CD4-positive, alpha-beta T cell treated with Interleukin-10 for 1 hour (primary cell): ENCODE data around the gene CYTH4.
"Not testable (repeated sequence)": the region's sequence is repeated elsewhere in the genome, so short reads cannot be mapped to it uniquely, and the experiment has no call there.

Source experiments
- DNase-seq: peaks from one replicate; pipeline ENCODE4 v3.0.0-alpha.2; 2020

Gene CYTH4

DNA sequence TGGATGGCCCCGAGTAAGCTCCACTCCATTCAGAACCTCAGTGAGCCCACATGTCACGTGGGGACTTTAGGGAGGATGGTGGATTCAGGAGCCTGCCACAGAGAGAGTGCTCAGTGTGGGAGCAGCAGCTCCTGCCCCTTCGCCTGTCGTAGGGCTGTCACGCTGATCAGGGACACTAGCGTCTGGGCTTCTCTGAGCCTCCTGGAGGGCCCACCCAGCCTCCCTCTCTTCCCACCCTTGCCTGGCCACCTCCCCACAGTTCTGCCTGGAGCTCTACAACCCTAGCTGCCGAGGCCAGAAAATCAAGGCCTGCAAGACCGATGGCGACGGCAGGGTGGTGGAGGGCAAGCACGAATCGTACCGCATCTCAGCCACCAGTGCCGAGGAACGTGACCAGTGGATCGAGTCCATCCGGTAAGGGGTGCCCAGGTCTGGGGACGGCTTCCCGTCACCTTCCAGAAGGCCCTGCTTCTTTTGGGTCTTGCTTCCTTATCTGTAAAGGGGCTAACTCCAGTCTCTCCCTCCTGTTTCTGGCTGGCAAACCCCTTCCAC is 29.5 kb downstream of the CYTH4 start:
- no peak for DNase-seq

DNA sequence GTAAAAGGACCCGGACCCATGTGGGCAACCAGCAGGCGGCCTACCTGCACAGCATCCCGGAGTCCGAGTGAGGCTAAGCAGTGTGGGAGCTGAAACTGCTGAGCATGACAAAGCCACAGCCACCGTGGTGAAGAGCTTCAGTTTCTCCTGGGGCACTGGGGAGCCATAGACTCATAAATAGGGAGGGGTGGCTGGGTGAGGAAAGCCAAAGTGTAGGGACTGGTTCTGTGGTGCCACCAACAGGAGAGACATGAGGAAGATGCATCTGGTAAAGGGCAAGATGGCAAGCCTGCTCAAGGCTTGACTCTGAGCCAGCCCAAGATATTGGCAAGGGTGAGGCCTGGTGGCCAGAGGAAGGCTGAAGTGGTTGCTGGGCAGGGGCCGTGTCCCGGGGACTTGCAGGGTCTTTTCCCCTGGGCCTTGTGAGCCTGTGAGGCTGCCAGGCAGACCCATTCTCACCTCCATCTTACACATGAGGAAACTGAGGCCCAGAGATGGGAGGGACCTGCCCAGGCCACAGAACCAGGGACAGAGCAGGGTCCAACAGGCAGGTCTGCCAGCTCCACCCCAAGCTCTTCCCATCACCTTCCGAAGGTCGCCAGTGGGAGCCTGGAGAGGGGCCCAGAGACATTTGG is 30.4 kb downstream of the CYTH4 start:
- DNase-seq, result no peak

DNA sequence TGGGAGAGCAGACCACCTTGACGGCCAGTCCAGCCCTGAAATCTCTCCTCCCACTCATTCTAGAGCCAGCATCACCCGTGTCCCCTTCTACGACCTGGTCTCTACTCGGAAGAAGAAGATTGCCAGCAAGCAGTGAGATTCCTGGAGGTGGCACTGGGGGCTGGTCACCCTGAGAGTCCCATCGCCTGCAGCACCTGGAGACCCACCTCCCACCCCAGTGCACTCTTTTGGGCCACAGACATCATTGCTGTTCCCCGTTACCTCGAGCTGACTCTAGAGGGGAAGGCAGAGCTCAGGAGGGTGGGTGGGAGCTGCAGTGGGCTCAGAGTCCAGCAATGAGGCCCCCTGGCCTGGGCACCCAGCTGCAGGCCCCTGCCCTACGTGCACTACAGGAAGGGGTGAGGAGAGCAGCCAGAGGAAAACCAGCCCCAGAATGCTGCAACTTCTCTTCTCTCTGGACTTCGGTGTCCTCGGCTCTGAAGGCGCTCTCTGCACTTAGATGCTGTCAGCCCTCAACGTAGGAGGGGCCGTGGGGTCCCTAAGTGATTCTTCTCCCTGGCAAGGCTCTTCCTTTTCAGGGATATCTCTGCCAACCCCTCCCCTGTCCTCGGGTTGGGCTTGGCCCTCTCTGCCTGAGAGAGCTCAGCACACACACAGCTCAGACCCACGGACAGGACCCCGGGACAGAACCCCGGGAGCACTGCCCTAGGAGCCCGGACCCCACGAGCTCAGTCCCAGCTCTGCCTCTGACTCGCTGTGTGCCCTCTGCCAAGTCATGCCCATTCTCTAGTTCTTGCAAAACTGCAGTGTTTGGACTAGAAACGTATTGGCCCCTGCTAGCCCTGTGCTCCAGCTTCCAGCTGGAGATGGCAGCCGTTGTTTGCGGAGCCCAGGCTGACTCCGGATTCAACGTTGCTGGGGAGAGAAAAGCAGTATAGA is 31.3 kb downstream of the CYTH4 start:
- no peak for DNase-seq

DNA sequence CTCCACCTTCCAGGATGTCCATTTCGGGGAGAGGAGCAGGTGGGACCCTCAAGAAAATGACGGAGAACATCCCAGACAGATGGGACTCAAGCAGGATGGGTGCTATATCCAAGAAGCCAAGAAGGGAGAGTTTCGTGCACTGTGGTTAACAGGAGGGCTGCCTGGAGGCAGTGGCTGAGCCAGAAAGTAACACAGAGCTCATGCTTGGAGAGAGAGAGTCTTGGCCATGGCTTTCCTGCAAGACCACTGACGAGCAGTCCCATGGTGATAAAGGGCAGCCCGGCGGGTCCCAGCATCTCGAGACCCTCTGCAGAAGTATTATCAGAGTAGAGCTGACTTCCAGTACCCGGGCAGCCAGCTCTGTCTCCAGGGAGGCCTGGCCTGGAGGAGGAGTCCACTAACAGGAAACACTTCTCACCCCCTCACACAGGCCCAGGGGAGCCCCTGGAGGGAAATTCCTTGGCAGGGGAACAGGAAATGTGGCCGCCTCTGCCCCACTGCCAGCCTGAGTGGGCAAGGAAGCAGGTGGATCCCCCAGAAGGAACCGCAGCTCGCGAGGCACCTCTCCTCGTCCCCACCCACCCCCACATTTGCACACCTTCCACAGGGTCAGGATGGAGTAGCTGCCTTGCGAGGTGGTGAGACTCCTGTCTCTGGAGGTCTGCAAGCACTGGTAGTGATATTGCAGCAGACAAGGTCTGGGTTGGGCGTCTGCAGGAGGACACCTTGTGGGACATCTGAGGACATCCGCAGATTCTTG is 32.2 kb downstream of the CYTH4 start:
- peak; percentile 62 for DNase-seq

DNA sequence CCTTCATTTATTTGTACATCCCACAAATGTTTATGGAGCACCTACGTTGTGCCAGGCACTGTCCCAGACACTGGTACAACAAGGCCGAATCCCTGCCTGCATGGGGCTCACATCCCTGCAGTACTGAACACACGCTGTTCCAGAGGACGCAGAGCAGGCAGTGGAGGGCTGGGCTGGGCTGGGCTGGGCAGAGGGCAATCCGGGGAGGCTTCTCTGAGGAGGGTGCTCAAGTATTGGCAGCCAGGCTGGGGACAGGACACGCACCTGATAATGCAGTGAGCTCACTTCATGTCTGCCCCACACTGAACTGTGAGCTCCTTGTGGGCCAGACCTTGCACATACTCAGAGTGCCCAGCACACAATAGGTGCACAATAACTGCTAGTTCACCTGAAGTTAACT is 34.1 kb downstream of the CYTH4 start:
- DNase-seq, result no peak

DNA sequence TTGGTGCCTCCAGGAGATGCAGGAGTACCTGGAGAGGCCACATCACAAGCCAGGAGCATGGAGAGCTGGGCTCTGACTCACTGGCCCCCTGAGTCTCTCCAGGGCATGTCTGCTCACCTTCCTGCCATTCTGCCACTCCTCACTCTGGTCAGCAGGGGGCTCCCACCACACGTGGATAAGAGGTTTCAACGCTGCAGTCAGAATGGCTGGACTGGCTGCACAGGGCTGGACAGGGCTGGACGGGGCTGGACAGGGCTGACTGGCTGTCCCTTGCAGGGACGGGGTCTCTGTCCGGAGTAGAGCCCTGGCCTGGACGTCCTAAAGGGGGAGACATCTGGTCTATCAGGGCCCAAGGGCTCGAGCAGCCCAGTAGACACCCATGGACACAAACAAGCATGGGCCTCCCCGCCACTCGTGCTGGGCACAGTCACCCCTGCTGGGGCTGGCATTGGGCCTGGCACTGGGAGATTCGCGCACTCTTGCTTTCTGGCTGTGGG is 34.6 kb downstream of the CYTH4 start:
- peak; percentile 77 for DNase-seq

DNA sequence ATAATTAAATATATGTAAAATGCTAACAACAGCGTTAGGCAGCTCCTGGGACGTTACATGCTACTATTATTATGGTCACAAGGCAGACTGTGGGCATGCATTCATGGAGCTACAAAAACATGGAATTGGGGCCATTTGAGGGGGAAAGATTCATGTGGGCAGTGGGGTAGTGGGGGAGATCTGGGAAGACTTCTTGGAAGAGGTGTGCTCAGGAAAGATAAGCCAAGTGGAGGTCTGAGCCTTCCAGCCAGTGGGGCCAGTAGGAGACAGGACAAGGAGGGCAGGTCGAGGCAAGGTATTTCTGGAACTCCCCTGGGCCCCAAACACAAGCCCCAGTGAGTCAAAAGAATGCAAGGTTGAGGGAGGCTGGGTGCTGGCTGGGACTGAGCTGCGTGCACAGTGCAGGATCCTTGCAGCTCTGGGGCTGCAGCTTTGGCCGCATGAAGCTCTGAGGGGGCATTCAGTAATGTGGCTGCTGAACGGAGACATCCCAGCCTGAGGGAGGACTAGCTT is 35.4 kb downstream of the CYTH4 start:
- no peak for DNase-seq

DNA sequence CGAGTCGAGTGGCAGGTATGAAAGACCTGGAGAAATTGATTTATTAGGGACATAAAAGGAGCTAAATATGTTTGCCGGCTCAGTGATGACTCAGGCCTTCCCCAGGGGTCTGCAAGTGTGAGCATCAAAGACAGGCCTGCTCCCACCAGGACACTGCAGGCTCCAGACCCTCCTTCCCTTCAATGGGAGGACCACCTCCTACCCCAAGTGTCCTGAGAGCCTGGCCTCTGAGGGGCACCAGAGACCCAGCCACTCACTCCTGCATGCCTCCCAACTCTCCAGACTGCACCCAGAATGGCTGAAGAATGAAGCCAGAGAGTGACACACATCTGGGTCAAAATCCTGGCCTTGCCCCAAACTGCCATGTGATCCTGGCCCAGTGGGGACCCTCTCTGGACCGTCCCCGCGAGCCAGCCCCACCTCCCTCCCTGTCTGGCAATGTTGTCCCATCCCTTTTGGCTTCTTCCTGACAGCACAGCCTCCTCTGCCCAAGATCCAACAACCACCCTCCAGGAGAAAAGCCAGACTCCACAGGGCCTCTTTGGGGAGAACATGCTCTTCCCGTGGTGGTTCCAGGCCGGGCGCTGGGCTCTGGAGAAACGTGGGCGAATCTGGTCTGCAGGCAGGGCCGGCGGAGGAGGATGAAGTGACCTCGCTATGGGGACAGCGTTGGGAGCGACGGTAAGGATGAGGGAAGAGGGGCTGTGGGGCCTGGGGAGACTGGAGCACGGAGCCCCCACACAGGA is 36.2 kb downstream of the CYTH4 start:
- DNase-seq, result no peak

DNA sequence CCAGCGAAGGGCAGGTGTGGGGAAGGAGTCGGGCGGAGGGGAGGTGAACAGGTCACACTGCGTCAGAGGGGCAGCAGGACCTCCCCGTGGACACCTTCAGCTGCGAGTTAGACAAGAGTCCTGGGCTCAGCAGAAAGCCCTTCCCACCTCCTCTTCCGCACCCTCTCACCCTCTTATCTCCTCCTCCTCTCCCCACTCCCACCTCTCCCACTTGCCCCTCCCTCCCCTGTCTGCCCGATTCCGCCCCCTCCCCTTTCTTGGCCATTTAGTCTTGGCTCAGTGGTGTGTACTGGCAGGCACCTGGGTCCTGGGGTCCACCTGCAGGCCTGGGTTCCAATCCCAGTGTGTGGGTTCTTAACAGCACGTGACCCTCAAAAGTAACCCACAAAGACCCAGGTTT is 37.2 kb downstream of the CYTH4 start:
- no peak for DNase-seq

DNA sequence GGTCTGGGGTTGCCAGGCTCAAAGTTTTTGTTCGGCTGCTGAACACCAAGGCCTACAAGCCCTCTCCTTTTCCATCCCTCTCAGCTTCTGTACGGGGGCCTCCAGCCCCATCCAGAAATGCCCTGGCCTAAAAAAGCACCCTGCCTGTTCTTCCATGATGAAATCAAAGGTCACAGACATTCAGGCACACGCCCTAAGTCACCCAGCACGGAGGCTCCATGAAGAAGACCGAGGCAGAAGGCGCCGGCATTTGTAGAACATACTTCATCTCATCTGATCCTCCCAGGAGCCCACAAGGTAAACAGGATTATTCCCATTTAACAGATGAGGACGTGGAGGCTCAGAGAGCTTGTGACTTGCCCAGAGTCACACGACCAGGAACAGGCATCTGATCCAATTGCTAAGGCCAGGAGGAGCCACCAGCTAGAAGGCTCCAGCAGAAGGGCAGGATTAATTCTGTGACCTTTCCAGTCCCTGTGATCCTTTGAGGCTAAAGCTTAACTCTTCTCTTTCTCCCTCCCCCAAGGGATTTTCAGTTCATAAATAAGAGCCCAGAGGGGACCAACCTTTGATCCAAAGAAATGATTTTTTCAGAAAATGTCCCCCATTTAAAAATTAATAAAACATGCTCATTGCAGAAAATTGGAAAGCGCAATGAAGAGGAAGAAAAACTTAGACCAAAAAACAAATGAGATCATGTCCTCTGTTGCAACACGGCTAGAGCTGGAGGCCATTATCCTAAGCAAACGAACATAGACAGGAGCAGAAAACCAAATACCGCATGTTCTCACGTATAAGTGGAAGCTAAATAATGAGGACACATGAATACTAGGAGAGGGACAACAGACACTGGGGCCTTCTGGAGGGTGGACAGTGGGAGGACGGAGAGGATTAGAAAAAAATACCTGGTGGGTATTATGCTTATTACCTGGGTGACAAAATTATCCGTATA is 38.7 kb downstream of the CYTH4 start:
- no peak for DNase-seq

DNA sequence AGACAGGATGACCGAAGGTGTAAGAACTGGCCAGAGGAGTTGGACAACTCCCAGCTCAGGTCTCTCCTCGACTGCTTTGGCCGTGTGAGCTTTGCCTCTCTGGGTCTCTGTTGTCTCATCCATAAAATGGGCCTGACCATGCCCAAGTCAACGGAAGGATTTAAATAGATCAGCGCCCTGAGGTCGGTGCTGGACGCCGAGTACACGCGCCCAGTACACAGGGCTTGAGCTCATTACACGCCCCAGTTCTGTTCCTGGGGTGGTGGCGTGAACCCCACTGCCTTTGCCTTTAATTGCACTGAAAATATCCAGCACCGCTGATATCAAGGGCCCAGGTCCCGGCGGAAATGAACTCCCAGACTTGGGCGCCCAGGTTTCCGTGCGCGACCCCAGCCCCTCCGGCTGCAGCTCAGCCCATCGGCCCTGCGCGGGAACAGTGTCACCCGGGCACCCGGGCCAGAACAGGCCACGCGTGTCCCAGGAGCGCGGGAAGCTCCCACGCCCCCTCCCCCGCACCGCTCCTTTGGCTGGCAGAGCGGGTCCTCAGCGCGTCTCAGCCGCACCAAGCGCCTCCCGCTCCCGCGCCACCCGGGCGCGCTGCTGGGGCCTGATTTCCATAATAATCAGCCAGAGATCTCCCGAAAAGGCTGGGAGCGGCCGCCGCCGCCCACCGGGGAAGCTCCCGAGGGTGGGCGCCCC is 42.2 kb downstream of the CYTH4 start:
- DNase-seq, result no peak

DNA sequence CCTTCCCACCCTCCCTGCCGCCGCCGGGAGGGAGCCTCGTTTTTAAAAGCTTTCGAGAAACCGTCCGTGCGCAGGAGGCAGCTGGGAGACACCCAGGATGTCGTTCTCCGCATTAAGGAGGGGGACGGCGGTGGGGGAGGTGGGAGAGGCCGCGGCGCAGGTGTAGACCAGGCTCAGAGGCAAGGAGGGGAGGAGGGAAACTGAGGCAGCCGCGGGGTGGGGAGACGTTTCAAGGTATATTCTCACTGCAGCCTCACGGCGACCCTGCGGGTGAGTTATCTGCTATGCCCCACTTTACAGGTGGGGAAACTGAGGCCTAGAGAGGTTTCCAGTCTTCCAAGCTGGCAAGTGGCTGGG is 42.7 kb downstream of the CYTH4 start:
- no peak for DNase-seq

DNA sequence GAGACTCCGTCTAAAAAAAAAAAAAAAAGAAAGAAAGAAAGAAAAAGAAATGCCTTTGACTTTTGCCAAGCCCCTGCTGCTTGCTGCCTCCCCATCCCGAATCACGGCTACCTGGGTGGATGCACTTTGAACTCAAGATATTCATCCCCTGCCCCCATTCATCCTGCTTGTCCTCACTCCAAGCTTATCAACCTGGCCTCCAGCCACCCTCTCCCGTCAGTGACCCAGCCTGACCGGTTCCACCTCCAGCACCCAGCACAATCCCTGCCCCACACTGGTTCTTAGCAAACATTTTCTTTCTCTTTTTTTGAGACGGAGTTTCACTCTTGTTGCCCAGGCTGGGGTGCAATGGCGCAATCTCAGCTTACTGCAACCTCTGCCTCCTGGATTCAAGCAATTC is 44.4 kb downstream of the CYTH4 start:
- no peak for DNase-seq

DNA sequence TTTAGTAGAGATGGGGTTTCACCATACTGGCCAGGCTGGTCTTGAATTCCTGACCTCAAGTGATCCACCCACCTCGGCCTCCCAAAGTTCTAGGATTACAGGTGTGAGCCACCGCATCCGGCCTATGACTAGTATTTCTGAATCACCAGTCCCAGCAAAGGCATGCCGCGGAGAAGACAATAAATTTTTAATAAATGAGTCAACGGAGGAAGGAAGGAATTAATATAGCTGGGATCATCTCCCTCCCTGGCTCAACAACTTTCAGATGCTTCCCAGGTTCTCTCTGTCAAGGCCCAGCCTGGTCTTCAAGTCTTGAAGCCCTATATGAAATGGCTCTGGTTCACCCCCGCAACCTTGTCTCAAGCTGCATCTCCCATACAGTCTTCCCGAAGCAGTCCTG is 45.7 kb downstream of the CYTH4 start:
- no peak for DNase-seq

DNA sequence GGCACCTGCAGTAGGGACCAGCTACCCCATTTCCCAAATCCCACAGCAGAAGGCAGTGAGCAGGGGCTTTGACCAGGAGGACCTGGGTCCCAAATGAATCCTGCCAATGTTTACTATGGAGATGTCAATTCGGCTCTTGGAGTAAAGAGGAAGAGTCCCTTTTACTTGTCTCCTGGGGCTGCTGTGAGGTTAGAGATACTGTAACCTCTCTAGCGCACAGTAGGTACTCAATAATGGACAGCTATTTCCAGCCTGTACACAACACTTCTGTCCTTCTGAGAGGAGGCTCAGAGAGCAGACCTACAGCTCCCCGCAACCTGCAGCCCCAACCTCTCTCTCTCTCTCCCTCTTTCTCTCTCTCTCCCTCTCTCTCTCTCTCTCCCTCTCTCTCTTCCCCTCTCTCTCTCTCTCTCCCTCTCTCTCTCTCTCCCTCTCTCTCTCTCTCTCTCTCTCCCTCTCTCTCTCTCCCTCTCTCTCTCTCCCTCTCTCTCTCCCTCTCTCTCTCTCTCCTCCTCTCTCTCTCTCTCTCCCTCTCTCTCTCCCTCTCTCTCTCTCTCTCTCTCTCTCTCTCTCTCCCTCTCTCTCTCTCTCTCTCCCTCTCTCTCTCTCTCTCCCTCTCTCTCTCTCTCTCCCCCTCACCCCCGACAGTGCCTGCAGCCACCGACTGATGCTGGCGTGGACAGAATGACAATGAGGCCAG is 46.4 kb downstream of the CYTH4 start:
- DNase-seq, result not testable (repeated sequence)

DNA sequence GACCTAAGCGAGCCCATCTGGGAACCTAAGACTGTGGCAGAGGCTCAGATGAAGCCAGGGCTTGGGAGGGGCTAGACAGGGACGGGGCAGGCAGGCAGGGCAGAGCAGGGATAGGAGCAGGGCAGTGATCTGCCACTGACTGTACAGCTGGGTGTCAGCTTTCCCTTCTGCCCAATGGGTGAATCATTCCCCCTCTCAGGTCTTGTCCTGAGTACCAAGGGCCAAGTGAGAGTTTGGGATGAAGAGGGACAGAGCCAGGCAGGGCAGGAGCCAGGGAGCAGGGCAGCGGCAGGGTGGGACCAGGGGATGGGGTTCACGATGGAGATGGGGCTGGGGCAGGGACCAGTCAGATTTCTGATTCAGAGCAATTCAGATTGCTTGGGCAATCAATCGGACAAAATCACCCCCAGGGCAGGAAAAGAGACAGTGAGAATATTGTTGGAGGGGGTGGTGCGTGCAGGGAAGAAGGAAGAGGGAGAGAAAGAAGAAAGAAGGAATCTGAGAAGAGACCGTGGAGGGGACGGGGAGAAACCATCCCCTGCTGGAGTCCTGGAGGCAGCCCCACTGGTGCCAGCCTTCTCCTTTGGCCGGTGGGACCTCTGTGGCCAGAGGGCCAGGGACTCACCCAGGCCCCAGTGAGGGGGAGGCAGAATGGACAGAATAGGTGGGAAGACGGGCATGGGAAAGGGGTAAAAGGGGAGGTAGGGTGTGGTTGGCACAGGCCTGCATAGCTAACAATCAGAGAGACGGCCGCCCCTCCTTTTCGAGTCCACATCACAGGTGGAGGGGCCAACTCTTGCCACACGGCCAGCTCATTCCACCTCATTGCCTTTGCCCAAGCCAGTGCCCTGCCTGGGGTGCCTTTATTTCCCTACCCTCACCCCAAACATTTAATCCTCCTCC is 47.2 kb downstream of the CYTH4 start:
- no peak for DNase-seq

DNA sequence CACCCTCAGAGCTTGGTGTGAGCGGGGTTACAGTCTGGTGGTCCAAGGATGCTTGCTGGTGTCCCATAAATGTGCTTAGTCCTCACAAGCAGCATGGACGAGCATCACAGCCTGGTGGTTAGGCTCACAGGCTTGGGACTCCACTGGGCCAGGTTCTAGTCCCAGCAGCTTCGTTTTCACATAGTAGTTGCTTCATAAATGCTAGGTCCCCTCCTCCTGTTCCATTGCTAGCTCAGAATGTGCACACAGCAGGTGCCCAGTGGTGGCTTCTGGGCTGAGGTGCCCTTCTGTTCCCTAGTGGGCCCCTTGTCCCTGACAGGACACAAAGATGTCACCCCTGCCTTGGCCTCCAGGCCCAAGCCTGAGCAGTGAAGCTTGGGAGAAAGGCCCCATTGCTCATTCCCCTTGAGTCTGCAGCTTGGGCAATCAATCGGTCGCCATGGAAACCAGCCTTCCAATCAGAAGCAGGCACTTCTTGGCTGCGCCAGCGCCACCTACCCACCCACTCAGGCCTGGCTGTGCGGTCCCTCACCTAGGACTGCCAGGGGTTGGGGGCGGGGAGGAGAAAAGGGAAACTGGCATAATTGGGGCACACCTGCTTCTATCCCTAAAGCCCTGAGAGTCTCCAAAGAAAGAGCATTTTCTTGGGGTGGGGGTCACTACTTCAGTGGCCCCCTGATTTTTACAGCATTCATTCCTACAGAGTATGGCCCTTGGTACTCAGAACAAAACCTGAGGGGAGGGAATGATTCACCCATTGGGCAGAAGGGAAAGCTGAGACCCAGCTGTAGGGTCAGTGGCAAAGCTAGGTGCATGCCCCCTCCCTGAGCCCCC is 48.1 kb downstream of the CYTH4 start:
- peak; percentile 41 for DNase-seq

DNA sequence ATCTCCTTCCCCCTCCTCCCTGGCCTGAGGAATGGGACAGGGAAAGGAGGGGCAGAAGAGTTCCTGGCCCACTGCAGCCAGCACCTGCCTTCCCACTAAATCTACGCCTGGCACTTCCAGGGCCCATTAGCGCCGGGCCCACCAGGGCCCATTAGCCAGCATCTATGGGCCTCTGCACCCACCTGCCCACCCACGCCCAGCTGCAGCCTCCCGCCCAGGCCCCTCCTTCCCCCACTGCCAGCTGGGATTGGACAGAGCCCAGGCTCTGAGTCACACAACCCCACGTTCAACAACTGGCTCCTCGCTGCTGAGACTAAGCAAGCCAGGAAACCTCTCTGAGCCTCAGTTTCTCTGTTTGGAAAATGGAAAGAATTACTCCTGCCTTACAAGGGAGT is 48.7 kb downstream of the CYTH4 start:
- no peak for DNase-seq
